HG02642 (cell line): ENCODE results near the gene FNIP1.
"Not testable (repeated sequence)": the region's sequence is repeated elsewhere in the genome, so short reads cannot be mapped to it uniquely, and the experiment has no call there.

ENCODE experiments used
- ATAC-seq: cut with Tn5 transposase; IDR thresholded peaks from one replicate; pipeline ENCODE4 v1.9.1; 2021; ENCODE audit warnings: mild to moderate bottlenecking; ENCODE audit not compliant: unreplicated experiment, poor library complexity

FNIP1 gene

GRCh38 chr5:131617140-131617822, 179.5 kb downstream of the FNIP1 start:
- no peak for ATAC-seq

GRCh38 chr5:131615957-131616356, 180.9 kb downstream of the FNIP1 start:
- ATAC-seq = no peak

- no peak for ATAC-seq
Observed at GRCh38 chr5:131613423-131613822, 183.4 kb downstream of the FNIP1 start.

GRCh38 chr5:131611064-131611381, 185.8 kb downstream of the FNIP1 start:
- ATAC-seq = no peak

GRCh38 chr5:131610198-131611063, 186.4 kb downstream of the FNIP1 start:
- ATAC-seq = no peak

GRCh38 chr5:131609774-131610173, 187.0 kb downstream of the FNIP1 start:
- no peak for ATAC-seq

- no peak for ATAC-seq
Observed at GRCh38 chr5:131608597-131608996, 188.2 kb downstream of the FNIP1 start.

- ATAC-seq = no peak
Observed at GRCh38 chr5:131607903-131608540, 188.8 kb downstream of the FNIP1 start.

GRCh38 chr5:131607418-131607817, 189.4 kb downstream of the FNIP1 start:
- ATAC-seq = no peak

- ATAC-seq = no peak
Observed at GRCh38 chr5:131605086-131605485, 191.7 kb downstream of the FNIP1 start.

GRCh38 chr5:131595088-131596033, 201.5 kb downstream of the FNIP1 start:
- peak; percentile 64 for ATAC-seq

- no peak for ATAC-seq
Observed at GRCh38 chr5:131593921-131594320, 202.9 kb downstream of the FNIP1 start.

GRCh38 chr5:131593436-131593835, 203.4 kb downstream of the FNIP1 start:
- not testable (repeated sequence) for ATAC-seq
